SHP77 treated with DMSO at 0.1 percent for 48 hours (cell line): ENCODE data around the gene SLC8A3.

Experiments used
- DNase-seq: peaks from one replicate; lab custom pipeline; 2025; lab: John Stamatoyannopoulos, UW

Gene SLC8A3

GRCh38 chr14:70173569-70173968, 15.2 kb downstream of the SLC8A3 start:
- no peak for DNase-seq

GRCh38 chr14:70171726-70172125, 17.0 kb downstream of the SLC8A3 start:
- DNase-seq = no peak

GRCh38 chr14:70170976-70171375, 17.8 kb downstream of the SLC8A3 start:
- DNase-seq = no peak

DNA sequence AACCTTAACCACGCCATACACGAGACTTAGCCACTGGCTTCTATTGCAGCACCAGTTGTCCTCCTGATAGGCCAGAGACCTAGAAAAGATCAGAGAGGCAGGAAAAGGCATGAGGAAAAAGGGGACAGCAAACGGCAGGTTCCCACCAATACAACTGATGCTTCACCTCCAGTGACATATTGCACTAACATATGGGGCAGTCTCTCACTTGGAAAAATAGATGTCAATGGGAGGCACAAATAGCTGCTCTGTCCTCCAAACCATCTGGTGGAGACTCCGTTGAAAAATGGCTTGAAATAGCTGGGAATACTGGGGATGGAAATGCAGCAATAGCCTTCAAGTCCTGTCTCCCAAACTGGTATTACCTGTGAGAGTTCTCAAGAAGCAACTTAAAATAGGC, 20.3 kb downstream of the SLC8A3 start:
- no peak for DNase-seq

GRCh38 chr14:70166530-70167203, 22.1 kb downstream of the SLC8A3 start:
- no peak for DNase-seq

DNA sequence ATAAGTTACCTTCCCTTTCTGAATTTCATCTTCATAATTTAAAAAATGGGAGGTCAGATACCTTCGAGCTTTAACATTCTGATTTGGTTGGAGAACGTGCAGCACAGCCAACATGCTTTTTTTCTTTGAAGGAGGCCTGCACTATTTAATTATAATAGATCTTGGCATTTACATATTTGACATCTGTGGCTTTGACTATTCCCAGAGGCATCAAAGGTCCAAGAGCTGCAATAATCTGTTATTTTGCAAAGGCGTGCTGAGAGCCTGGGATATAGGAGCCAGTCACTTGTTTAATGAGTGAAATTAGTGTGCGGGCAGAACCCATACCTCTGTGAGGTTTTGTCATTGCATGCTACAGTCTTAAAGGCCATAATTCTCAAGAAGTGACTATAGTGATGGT, 26.4 kb downstream of the SLC8A3 start:
- no peak for DNase-seq

DNA sequence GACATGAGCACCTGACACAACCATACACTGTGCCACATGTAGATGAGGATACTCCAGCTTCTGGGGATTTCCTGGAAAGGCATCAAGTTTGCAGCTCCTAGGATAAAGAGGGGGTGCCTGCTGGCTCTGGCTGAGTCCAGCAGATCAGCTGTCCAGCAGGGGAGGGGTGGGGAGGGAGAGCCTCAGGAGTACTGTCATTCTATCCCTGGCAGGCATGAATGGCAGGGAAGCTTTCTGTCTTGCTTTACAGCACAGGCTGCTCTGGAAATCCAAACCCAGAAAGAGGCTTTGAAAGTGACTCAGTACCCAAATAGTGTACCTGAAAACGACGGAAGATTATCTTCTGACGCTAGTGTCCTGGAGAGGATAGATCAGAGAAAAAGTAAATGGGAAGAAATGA, 32.2 kb downstream of the SLC8A3 start:
- DNase-seq = no peak

DNA sequence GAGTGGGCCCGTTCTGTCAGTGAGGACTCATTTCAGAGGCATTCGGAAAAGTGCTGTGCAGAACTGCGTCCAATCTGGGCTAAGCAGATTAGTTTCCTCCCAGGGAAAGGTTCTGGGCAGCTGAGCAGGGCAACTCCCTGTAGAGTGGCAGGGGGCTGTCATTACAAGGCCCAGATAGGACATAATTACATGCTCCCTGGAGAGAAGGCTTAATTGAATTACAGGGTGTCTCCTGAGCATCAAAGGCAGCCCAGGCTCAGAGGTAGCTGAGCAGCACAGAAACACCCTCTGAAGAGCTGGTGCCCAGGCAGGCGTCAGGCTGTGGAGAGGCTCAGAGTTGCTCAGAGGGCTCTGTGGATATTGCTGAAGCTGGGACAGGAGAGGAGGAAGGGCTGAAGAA, 36.0 kb downstream of the SLC8A3 start:
- no peak for DNase-seq

DNA sequence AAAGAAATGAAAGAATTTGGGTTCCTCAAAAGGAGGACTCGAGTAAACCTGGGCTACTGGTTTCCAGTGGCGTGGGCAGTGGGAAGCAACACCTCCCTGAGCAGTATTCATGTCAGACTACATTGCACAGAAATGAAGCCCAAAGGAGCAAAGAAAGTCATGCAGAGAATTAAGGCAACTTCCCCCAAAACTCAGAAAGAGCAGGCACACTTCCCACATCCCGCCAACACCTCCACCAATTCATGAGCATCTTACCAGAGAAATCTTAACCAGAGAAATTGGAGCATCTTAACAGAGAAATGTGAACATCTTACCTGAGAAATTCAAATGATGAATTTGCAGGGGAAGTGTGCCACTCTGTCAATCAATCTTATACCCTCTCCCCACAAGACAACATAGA, 36.7 kb downstream of the SLC8A3 start:
- no peak for DNase-seq

GRCh38 chr14:70149596-70150165, 39.1 kb downstream of the SLC8A3 start:
- no peak for DNase-seq

GRCh38 chr14:70148911-70149595, 39.7 kb downstream of the SLC8A3 start:
- DNase-seq = no peak

DNA sequence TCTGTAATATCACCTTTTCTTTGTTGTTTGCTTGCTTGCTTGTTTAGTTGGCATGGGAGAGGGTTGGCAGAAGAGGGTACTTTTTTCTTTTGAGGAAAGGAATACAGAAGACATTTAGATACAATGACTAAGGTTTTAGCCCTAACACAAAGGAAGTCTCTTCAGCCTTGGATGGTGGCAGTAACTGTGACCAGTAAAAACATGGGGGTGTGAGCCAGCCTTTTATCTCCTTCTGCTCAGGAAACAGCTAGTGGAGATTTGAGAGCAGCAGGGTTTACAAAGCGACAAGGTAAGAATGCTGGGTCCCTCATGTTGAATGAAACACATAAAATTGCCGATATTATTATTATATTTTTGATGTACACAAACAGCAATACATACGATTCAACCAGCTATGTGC, 40.4 kb downstream of the SLC8A3 start:
- no peak for DNase-seq

- no peak for DNase-seq
Observed at GRCh38 chr14:70144046-70144445, 44.7 kb downstream of the SLC8A3 start.

DNA sequence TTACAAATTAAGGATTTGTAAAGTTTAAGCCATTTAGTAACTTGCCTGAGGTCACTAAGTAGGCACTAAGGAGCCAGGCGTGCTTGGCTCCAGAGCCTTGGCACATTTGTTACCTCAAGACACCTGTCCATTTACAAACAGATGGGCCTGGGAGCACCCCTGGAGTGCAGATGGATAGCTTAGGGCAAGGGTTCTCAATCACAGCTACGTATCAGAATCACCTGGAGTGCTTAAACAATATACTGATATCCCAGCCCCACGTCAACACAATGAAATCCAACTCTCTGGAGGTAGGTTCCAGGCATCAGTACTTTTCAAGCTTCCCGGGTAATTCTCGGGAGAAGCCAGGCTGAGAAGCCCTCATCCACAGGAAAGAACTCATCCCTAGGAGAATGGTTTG, 45.4 kb downstream of the SLC8A3 start:
- DNase-seq = no peak

DNA sequence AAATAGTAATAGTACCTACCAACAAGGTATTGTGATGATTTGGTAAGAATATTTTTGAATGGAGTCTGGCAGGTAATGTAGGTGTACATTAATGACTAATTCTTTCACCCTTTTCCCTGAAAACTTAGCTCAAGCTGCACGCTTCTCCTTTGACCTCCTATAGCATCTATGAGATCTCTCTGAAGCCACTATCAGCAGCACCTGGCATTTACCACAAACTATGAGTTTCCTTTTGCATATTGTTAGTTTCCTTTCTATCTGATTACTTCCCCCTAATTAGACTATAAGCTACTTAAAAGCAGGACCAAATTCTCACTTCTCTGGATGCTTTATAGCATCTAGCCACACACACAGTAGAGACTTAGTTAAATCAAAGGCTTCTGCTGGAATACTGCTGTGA, 48.1 kb downstream of the SLC8A3 start:
- no peak for DNase-seq

DNA sequence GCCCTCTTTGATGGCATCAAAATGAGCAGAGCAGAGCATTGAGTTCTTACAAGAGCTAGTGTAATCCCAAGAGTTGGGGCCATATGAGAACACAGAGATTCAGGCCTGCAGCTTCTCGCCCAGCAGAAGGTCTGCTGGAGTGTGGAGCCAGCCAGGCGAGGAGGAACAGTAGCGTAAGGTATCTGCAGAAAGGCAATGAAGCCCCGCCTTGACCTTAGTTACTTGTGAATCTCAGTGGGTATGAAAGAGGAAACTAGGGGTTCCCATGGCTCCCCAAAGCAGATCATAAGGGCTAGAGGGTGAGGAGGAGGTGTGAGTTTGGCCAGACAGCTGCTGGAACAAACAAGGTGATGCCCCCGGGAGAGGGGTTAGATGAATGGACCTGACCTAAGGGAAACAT, 49.4 kb downstream of the SLC8A3 start:
- no peak for DNase-seq

GRCh38 chr14:70137788-70138187, 51.0 kb downstream of the SLC8A3 start:
- DNase-seq = no peak

DNA sequence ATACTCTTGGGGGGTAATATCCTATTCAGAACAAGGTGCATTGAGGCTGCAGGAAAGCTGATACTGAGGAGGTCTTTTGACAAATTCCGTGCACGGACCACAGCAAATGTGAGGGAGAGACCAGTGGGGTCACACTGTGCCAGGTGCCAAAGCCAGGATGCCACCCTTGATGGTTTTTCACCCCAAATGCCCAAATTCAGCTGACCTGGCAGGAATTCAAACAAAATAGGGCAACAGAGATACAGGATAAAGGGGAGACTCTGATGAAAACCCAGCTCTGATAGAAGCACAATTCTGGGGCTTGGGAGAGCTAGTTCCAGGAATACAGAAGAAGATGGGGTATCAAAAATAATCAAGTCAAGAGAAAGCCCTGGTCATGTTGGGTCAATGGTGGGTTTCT, 55.3 kb downstream of the SLC8A3 start:
- no peak for DNase-seq

- DNase-seq = no peak
Observed at GRCh38 chr14:70130482-70130881, 58.3 kb downstream of the SLC8A3 start.

DNA sequence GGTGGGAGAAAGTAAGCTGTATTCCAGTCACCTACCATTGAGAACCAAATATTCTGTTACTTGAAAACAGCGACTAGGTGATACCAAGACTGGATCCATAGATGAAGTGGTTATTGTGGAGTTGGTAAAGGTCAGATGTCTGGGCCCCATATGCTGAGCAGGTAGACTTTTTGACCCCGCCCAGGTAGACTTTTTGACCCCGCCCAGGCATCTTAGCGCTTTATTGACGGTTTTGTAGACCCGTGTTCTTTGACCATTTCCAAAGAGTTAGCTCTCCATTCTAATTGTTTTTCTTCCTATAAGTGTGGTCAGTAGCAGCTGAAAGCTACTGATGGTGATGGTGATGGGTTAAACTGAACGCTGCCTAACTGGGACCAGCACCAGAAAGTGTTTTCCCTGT, 61.6 kb downstream of the SLC8A3 start:
- DNase-seq = no peak

GRCh38 chr14:70123796-70124195, 65.0 kb downstream of the SLC8A3 start:
- DNase-seq = no peak

DNA sequence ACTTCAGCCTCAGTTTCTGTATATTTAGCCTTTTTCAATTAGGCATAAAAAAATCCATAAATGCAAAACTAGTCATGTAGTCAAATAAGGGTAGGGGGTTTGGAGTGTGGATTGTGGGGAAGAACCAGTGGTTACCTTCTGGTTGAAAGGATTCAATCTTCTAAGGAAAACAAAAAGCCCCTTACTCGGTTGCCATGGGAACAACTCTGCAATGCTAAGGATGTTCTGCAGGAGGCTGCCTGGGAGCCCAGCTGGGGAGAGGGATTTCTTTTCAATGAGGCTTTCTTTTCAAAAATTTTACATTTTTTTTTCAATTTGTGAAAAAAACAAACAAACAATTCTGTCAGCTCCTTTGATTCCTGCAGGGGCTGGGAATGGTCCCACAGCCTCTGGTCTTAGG, 67.2 kb downstream of the SLC8A3 start:
- DNase-seq = no peak

DNA sequence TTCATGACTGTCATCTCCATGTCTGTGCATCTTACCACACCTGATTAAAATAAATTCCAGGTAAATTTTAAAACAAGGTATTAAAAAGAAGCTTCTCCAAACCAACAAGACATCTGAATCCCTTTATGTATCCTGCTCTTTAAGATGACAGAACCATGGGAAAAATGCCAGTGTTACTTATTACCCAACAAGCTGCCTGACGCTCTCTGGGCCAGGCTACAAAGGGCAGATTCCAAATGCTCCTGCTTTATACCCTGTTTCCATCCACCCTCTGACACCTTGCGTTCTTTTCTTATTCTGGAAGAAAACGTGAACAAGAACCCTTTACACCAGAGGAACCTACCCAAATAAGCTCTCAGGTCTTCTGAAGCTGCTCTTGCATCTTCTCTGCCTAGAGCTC, 70.7 kb downstream of the SLC8A3 start:
- no peak for DNase-seq

DNA sequence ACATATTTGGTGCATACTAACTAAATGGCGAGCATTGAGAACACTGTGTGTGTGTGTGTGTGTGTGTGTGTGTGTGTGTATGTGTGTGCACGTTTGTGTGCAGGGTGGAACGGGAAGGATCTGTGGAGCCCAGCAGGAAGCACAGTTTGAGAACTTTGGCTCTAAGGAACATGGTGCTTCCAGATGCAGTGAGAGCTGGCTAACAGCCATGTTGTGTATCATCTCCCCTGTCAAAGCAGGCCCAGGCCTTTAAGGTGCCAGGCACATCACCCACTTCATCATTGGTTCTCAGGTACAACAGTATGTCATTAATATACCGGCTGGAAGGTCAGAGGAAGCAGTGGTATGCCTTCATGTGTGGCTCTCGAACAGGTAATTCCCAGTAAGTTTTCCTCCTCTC, 72.5 kb downstream of the SLC8A3 start:
- DNase-seq = no peak
